NCI-H1092 (cell line): ENCODE results near the gene DYNC1I2.
A peak's percentile ranks its signal among the peaks of the same experiment; 100 is the strongest.

Experiments
- DNase-seq: peaks from one replicate; lab custom pipeline; 2025; lab: John Stamatoyannopoulos, UW

Gene DYNC1I2

GRCh38 chr2:171687287-171688128, at the start of gene DYNC1I2:
Gene DYNC1I2 (plus strand): TSS chr2:171687469. CDS start chr2:171690156, 2,687 bp downstream.
- DNase-seq = peak; percentile 87

GRCh38 chr2:171651667-171652415, 35.4 kb upstream of the DYNC1I2 start:
- no peak for DNase-seq

- DNase-seq = no peak
Measured at GRCh38 chr2:171652416-171652785, 34.9 kb upstream of the DYNC1I2 start.

GRCh38 chr2:171655586-171655985, 31.7 kb upstream of the DYNC1I2 start:
- DNase-seq = no peak

- DNase-seq = no peak
Measured at GRCh38 chr2:171667041-171667440, 20.2 kb upstream of the DYNC1I2 start.

- no peak for DNase-seq
Measured at GRCh38 chr2:171668183-171668582, 19.1 kb upstream of the DYNC1I2 start.

GRCh38 chr2:171669121-171669520, 18.1 kb upstream of the DYNC1I2 start:
- no peak for DNase-seq

GRCh38 chr2:171670655-171671054, 16.6 kb upstream of the DYNC1I2 start:
- no peak for DNase-seq

GRCh38 chr2:171671867-171672266, 15.4 kb upstream of the DYNC1I2 start:
- DNase-seq = no peak

- no peak for DNase-seq
Measured at GRCh38 chr2:171673905-171674304, 13.4 kb upstream of the DYNC1I2 start.

- no peak for DNase-seq
Measured at GRCh38 chr2:171675810-171676345, 11.4 kb upstream of the DYNC1I2 start.

- DNase-seq = no peak
Measured at GRCh38 chr2:171678619-171679018, 8.7 kb upstream of the DYNC1I2 start.

GRCh38 chr2:171688129-171688465, 828 bp downstream of the DYNC1I2 start:
- no peak for DNase-seq

- DNase-seq = no peak
Measured at GRCh38 chr2:171692331-171692730, 5.1 kb downstream of the DYNC1I2 start.

GRCh38 chr2:171702781-171703556, 15.7 kb downstream of the DYNC1I2 start:
- DNase-seq = no peak

GRCh38 chr2:171703574-171704347, 16.5 kb downstream of the DYNC1I2 start:
- no peak for DNase-seq

- DNase-seq = no peak
Measured at GRCh38 chr2:171706152-171706803, 19.0 kb downstream of the DYNC1I2 start.

GRCh38 chr2:171707752-171708151, 20.5 kb downstream of the DYNC1I2 start:
- no peak for DNase-seq

GRCh38 chr2:171709011-171709685, 21.9 kb downstream of the DYNC1I2 start:
- no peak for DNase-seq

- DNase-seq = no peak
Measured at GRCh38 chr2:171711351-171711750, 24.1 kb downstream of the DYNC1I2 start.
